Stimulated activated CD8-positive, alpha-beta memory T cell treated with anti-CD3 and anti-CD28 coated beads, Interleukin-4, amount 100 ng/mL, for 48 hours (primary cell): ENCODE data around the gene CCNI2.

Experiments
- DNase-seq: peaks from one replicate; pipeline ENCODE4 v3.0.0-alpha.2; 2020

Gene CCNI2

GRCh38 chr5:132746954-132747615 is at the start of gene CCNI2:
Gene CCNI2, plus strand, starts transcription at chr5:132747426. Its CDS starts 70 bp downstream, at chr5:132747496.
- peak; percentile 67 for DNase-seq

GRCh38 chr5:132704875-132705274 is 42.4 kb upstream of the CCNI2 start:
- DNase-seq: no peak

- no peak for DNase-seq
Observed at GRCh38 chr5:132708645-132709044, 38.6 kb upstream of the CCNI2 start.

GRCh38 chr5:132714456-132715307 is 32.5 kb upstream of the CCNI2 start:
- DNase-seq: no peak

- no peak for DNase-seq
Observed at GRCh38 chr5:132718544-132719312, 28.5 kb upstream of the CCNI2 start.

GRCh38 chr5:132725745-132726144 is 21.5 kb upstream of the CCNI2 start:
- no peak for DNase-seq

GRCh38 chr5:132729896-132730295 is 17.3 kb upstream of the CCNI2 start:
- DNase-seq: no peak

- no peak for DNase-seq
Observed at GRCh38 chr5:132733499-132734148, 13.6 kb upstream of the CCNI2 start.

- no peak for DNase-seq
Observed at GRCh38 chr5:132734687-132735086, 12.5 kb upstream of the CCNI2 start.

GRCh38 chr5:132736853-132737833 is 10.1 kb upstream of the CCNI2 start, which contains the start of gene KIF3A:
Gene KIF3A, minus strand, starts transcription at chr5:132737546. Its CDS starts 127 bp downstream, at chr5:132737419.
- peak; percentile 99 for DNase-seq

- no peak for DNase-seq
Observed at GRCh38 chr5:132737982-132738681, 9.1 kb upstream of the CCNI2 start.

GRCh38 chr5:132739232-132739631 is 8.0 kb upstream of the CCNI2 start:
- no peak for DNase-seq

GRCh38 chr5:132742158-132742557 is 5.1 kb upstream of the CCNI2 start:
- no peak for DNase-seq

- DNase-seq: no peak
Observed at GRCh38 chr5:132742626-132743025, 4.6 kb upstream of the CCNI2 start.

- DNase-seq: no peak
Observed at GRCh38 chr5:132744659-132745058, 2.6 kb upstream of the CCNI2 start.

GRCh38 chr5:132746592-132746953 is 653 bp upstream of the CCNI2 start:
- no peak for DNase-seq

GRCh38 chr5:132747616-132748440 is 602 bp downstream of the CCNI2 start:
- peak; percentile 44 for DNase-seq

GRCh38 chr5:132748522-132749000 is 1.3 kb downstream of the CCNI2 start:
- DNase-seq: peak; percentile 23

GRCh38 chr5:132749506-132749905 is 2.3 kb downstream of the CCNI2 start:
- DNase-seq: peak; percentile 21
